Memory B cell (primary cell): Measurements from ENCODE around the gene WDFY4.

Experiments used
- ATAC-seq: fragments of 150-1000 bp; cut with Tn5 transposase; 2 replicates; pipeline ENCODE4 v1.10.0; 2021; ENCODE audit warnings: low read depth, mild to moderate bottlenecking, moderate library complexity
- DNase-seq, 2 donors: peaks; one replicate each; pipeline ENCODE4 v3.0.0; 2022; ENCODE audit warnings: low spot score in 2 of 2
- H3K27ac Mint-ChIP-seq: one replicate; pipeline ENCODE4 v1.8.0; 2022; ENCODE audit warnings: mild to moderate bottlenecking, moderate library complexity, mixed read lengths
- H3K27me3 Mint-ChIP-seq: one replicate; pipeline ENCODE4 v1.8.0; 2022; ENCODE audit warnings: mixed read lengths
- H3K36me3 Mint-ChIP-seq: one replicate; pipeline ENCODE4 v1.8.0; 2022; ENCODE audit warnings: mild to moderate bottlenecking, mixed read lengths
- H3K4me1 Mint-ChIP-seq: one replicate; pipeline ENCODE4 v1.8.0; 2022; ENCODE audit warnings: mixed read lengths
- H3K4me3 Mint-ChIP-seq: one replicate; pipeline ENCODE4 v1.8.0; 2022; ENCODE audit warnings: mild to moderate bottlenecking, moderate library complexity, mixed read lengths
- H3K9me3 Mint-ChIP-seq: one replicate; pipeline ENCODE4 v1.8.0; 2022; ENCODE audit warnings: mixed read lengths

The WDFY4 gene

DNA sequence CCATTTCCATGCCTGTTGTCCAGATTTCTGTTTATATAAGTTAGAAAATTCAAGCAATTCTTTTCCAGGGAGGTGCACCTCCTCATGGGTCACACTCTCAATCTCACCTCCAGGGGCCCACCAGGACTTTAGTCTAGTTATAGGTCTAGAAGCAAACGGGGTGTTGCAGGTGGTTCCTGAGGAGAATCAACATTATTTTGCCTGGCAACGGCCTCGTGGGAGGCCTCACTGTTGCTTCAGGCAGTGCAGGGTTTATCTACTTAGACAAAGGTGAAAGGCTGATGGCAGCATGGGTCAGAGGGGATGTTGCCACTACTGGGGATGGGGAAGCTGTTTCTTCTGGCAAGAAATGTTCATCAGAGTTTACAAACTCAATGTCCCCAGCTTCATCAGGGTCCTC, 311.7 kb downstream of the WDFY4 start:
- Mint-ChIP-seq H3K36me3 (peaks cover 2% of the 10 kb centered on the region), H3K9me3 (no peaks in the 10 kb centered on the region), H3K4me3 (no peak overlapping the region), H3K27me3 (peaks cover 5% of the 10 kb centered on the region), H3K27ac (no peak overlapping the region), H3K4me1 (no peaks in the 10 kb centered on the region)
- ATAC-seq (no peak), DNase-seq (no peak)

DNA sequence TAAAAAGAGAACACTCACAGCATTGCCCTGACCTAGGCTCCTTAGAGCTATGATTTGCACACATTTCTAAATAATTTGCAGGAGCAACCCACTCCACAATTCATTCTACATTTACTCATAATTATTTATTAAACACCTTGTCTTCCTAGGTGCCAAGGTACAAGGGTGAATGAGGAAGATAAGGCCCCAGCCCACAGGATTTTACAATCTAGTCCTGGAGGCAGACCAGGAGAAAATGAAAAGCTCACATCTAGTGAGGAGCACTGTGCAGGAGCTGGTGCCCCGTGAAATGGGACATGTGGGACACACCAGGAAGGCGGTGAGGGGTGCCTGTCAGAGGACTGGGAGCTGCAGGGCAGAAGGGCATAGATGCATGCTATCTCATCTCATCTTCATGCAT, 314.7 kb downstream of the WDFY4 start:
- Mint-ChIP-seq H3K4me1 (no peaks in the 10 kb centered on the region), H3K4me3 (no peak overlapping the region), H3K9me3 (no peaks in the 10 kb centered on the region), H3K27ac (no peak overlapping the region), H3K36me3 (peaks cover 2% of the 10 kb centered on the region), H3K27me3 (peaks cover 5% of the 10 kb centered on the region)
- DNase-seq (no peak), ATAC-seq (no peak)

DNA sequence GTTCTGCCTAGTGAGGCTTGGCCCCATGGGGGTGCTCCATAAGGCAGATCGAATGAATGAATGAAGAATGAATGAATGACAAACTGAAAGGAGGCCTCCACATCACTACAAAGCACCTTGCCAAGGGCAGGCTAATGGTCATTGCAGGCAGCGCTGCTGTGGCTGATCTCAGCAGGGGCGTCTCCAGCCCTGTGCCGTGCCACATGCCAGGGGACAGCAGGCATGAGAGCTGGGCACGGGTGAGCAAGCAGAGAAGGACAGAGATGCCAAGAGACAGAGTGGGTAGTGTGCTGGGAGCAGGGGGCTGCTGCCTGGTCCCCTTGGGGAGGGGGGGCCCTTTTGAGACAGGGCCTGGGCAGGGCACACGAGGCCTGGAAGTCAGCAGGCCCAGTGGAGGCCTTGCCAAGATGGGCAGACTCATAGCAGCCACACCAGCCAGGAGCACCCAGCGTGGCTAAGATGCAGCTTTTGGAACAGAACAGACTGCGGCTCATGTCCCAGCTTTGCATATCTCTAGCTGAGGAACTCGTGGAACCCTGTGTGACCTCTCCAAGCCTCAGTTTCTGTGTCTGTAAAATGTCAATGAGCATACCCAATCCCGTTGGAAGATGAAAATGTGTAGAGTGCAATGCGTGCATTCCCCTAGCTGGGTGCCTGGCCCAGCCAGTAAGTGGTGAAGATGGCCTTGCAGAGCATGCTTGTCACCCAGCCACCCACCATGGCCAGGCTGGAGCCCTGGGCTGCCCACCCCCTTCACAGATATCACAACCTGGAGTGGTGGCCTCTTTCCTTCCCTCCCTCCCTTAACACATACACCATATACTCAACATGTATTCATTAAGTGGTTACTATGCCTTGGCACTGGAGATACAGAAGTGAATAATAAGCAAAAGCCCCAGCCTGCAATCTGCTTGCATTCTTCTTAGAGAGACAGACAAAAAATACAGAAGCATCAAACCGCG, 316.0 kb downstream of the WDFY4 start:
- no peaks in the 10 kb centered on the region for H3K9me3 Mint-ChIP-seq
- peaks cover 5% of the 10 kb centered on the region for H3K27me3 Mint-ChIP-seq
- H3K4me3 Mint-ChIP-seq = no peak overlapping the region
- no peak overlapping the region for H3K27ac Mint-ChIP-seq
- H3K4me1 Mint-ChIP-seq = no peaks in the 10 kb centered on the region
- peaks cover 2% of the 10 kb centered on the region for H3K36me3 Mint-ChIP-seq
- no peak for ATAC-seq
- no peak for DNase-seq

DNA sequence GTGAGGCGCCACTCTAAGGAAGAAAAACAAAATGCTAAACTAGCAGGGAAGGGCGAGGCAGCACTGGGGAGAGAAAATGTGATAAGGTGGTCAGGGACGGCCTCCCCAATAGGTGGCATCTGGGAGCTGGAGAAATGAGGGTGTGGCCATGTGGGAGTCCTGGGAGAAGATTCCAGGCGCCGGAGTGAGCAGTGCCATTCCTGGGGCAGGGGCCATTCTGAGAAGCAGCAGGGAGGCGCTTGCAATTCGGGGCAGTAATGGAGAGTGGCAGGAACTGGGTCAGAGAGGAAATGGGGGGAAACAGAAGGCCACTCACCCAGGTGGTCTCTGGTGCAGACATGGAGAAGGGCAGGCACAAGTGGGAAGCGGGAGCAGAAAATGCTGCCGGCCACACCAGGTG, 316.7 kb downstream of the WDFY4 start:
- no peaks in the 10 kb centered on the region for H3K9me3 Mint-ChIP-seq
- peaks cover 7% of the 10 kb centered on the region for H3K27me3 Mint-ChIP-seq
- no peaks in the 10 kb centered on the region for H3K4me1 Mint-ChIP-seq
- no peak overlapping the region for H3K4me3 Mint-ChIP-seq
- no peak overlapping the region for H3K27ac Mint-ChIP-seq
- H3K36me3 Mint-ChIP-seq = peaks cover 2% of the 10 kb centered on the region
- no peak for ATAC-seq
- no peak for DNase-seq

DNA sequence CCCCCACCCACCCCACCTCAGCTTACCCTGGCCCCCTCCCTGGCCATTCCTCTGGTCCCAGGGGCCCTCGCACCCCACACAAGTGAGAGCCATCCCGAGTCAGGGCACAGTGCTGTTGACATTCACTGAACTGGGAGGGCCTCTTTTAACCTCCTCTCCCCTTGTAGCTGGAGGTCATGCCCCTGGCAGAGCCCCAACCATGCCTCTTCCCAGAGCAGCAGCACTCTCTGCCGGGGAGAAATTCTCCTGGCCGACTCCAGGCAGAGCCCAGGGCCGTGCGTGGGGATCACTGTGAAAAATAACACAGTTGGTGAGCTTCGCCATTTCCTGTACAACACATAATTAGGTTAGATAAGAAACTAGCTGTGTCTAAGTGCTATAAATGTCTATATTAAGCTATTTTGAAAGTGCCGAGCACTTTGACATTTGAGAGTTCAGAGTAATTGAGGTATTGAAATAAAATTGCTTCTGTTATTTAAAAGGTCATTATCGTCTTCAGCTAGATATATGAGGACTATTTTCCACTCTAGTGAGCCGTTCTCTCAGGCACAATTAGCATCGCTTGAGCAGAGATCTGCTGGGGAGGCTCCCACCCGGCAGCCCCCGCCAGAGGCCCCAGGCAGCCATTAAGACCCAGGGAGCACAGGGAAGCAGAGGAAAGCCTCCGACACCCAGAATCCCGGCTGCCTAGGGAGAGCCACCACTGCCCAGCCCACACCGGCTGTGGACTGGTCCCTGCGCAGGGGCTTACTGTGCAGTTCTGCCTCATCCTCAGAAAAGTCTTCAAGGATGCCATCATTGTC, 317.4 kb downstream of the WDFY4 start:
- Mint-ChIP-seq H3K27ac (no peak overlapping the region), H3K36me3 (peaks cover 2% of the 10 kb centered on the region), H3K4me3 (no peak overlapping the region), H3K4me1 (no peaks in the 10 kb centered on the region), H3K9me3 (no peaks in the 10 kb centered on the region), H3K27me3 (peaks cover 8% of the 10 kb centered on the region)
- ATAC-seq = no peak
- no peak for DNase-seq

DNA sequence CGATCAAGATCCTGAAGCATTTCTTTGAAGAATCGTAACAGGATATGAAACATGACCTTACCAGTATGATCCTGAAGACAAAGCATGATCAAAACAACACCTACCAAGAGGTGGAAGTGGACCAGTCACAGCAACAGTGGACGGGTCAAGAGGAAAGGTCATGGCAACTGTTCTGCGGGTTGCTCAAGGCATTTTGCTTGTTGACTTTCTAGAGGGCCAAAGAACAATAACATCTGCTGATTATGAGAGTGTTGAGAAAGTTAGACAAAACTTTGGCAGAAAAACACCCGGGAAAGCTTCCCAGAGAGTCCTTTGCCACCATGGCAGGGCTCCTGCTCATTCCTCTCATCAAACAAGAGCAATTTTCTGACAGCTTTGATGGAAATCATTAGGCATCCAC, 320.6 kb downstream of the WDFY4 start:
- ATAC-seq (no peak), DNase-seq (no peak)
- Mint-ChIP-seq H3K9me3 (no peaks in the 10 kb centered on the region), H3K36me3 (peaks cover 2% of the 10 kb centered on the region), H3K4me1 (no peaks in the 10 kb centered on the region), H3K27me3 (peaks cover 7% of the 10 kb centered on the region), H3K4me3 (no peak overlapping the region), H3K27ac (no peak overlapping the region)

DNA sequence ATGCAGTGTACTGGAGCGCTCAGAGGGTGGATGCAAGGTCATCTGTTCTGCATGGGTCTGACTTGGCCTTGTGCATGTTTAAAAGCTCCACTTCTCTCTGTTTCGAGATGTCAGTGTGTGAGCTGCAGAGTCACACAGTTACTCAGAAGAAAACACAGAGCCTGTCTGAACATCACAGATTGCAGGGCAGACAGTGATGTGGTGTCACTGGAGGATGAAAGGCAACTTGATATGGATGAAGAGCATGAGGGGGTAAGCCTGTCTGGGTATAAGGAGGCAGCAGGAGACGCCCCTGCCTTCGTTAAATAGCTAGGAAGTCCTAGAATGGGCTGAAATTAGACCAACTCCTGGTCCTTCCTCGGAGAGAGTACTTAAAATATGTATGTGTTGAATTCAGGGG, 322.5 kb downstream of the WDFY4 start:
- ATAC-seq = no peak
- H3K27ac Mint-ChIP-seq = no peak overlapping the region
- no peak overlapping the region for H3K4me3 Mint-ChIP-seq
- H3K9me3 Mint-ChIP-seq = no peaks in the 10 kb centered on the region
- H3K27me3 Mint-ChIP-seq = peaks cover 4% of the 10 kb centered on the region
- H3K4me1 Mint-ChIP-seq = no peaks in the 10 kb centered on the region
- no peak for DNase-seq
- no peaks in the 10 kb centered on the region for H3K36me3 Mint-ChIP-seq

DNA sequence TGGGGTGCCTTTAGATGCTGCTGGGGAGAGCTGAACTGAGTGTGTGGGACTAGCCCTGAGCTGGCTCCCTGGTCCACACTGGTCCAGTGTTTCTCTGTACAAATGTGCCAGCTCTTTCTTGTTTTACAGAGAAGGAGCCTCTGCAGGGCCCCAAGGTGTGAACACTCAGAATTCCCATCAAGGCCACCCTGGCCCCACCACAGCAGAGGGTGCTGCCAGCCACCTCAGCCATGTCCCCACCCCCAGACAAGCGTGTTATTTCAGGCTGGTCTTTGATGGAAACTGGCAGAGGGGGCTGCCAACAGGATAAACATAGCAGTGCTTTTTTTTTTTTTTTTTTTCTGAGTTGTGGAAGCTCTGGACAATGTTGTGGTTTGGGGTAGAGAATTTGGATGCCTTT, 323.4 kb downstream of the WDFY4 start:
- Mint-ChIP-seq H3K9me3 (no peaks in the 10 kb centered on the region), H3K4me3 (no peak overlapping the region), H3K4me1 (no peaks in the 10 kb centered on the region), H3K27me3 (peaks cover 7% of the 10 kb centered on the region), H3K27ac (no peak overlapping the region), H3K36me3 (no peaks in the 10 kb centered on the region)
- ATAC-seq (no peak), DNase-seq (no peak)

DNA sequence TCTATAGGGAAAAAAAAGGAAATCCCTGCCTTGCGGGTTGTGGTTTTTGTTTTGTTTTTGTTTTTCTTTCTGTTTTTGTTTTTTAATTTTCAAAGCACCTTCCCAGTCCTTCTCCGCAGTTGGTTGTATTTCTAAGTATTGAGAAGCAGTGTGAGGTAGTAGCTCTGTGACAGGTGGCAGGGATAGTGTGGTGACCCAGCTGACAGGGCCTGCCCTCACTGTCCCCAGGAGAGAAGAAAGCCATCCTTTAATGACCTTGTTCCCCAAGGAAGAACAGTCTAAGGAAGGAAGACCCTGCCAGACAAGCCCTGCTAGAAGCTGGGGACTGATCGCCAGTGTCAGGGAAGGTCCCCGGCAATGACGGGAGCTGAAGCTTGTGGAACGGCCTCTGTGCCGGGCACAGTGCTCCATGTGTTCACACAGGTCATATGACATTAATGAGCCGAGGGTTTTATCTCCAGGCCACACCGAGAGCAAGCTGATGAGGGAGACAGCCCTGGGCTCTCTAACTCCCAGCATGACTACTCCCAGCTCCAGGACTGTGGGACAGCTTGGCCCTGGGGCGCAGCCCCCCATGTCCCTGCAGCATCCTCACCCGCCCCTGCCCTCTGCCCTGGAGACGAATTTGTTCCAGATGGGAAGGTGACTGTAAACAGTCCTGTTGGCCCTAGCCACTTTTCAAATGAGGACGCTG, 324.0 kb downstream of the WDFY4 start:
- ATAC-seq (no peak), DNase-seq (no peak)
- Mint-ChIP-seq H3K36me3 (no peaks in the 10 kb centered on the region), H3K9me3 (no peaks in the 10 kb centered on the region), H3K4me3 (no peak overlapping the region), H3K27me3 (peaks cover 7% of the 10 kb centered on the region), H3K27ac (no peak overlapping the region), H3K4me1 (no peaks in the 10 kb centered on the region)

DNA sequence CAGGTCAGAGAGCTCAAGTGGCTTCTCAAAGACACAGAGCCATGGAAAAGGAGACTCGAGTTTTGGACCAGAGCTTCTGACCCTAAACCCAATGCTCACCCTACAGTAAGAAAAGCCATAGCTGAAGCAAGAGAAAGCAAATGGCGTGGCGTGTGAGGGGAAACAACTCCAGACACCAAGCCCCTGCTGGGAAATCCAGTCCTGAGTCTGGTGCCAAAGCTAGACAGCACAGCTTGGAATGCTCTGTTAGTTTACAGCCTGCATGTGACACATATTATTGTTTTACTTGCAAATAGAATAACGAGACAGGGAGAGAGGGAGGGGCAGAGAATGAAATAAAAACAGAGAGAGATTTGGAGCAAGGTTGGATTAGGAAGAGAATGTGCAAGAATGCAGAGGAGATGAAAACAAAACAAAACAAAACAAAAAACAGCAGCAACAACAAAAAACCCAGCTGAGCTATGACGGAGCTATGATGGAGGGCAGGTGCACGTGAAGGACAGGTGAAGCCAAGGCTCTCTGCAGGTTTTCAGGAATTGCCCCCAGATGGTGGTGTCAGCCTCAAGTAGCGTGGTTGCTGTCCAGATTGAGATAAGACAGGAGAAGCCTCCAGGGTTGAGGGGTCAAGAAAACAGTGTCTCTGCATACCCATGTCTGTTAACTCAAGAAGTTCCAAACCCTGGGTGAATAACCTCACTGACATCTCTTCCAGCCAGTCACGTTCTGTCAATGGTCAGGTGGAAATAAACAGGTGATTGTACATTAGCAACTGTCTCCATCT, 324.7 kb downstream of the WDFY4 start:
- Mint-ChIP-seq H3K4me3 (no peak overlapping the region), H3K36me3 (no peaks in the 10 kb centered on the region), H3K27me3 (peaks cover 7% of the 10 kb centered on the region), H3K9me3 (no peaks in the 10 kb centered on the region), H3K4me1 (no peaks in the 10 kb centered on the region), H3K27ac (no peak overlapping the region)
- no peak for ATAC-seq
- no peak for DNase-seq

DNA sequence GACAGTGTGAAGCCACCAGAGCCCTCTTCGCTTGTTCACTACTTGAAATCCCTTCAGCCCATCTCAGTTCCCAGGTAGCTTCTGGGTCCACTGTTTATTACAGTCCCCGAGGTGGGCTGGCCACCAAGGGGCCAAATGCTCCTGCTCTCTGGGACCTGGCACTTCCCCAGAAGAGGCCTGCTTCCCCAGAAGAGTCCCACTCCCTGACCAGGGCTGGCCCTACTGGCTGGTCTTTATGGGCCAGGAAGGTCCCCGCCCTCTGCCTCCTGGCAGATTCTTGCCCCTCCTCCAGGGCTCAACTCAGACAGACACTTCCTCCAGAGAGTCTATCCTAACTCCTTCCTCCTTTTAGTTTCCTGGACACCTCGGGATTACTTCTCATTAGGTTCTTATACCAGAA, 325.6 kb downstream of the WDFY4 start:
- Mint-ChIP-seq H3K36me3 (no peaks in the 10 kb centered on the region), H3K4me1 (no peaks in the 10 kb centered on the region), H3K27me3 (peaks cover 10% of the 10 kb centered on the region), H3K9me3 (no peaks in the 10 kb centered on the region), H3K4me3 (no peak overlapping the region), H3K27ac (no peak overlapping the region)
- ATAC-seq = no peak
- DNase-seq = no peak

DNA sequence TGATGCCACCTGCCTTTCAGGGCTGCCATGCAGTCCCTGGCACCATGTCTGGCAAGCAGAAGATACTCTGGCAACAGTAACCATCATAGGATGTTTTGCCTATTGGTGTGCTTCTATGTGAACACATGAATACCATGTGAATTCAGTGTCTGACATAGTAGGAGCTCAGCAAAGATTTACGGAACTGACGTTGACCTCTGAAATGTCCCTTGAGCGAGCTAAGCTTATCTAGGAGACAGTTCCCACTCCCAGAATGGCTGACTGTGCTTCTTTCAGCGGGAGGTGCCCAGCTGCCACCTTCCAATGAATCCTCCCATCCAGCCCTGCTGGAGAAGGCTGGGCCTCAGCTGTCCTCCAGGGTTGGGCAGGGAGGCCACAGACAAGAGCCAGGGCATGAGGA, 326.2 kb downstream of the WDFY4 start:
- Mint-ChIP-seq H3K27ac (no peak overlapping the region), H3K4me1 (no peaks in the 10 kb centered on the region), H3K9me3 (no peaks in the 10 kb centered on the region), H3K27me3 (peaks cover 12% of the 10 kb centered on the region), H3K4me3 (no peak overlapping the region), H3K36me3 (no peaks in the 10 kb centered on the region)
- ATAC-seq (no peak), DNase-seq (no peak)

DNA sequence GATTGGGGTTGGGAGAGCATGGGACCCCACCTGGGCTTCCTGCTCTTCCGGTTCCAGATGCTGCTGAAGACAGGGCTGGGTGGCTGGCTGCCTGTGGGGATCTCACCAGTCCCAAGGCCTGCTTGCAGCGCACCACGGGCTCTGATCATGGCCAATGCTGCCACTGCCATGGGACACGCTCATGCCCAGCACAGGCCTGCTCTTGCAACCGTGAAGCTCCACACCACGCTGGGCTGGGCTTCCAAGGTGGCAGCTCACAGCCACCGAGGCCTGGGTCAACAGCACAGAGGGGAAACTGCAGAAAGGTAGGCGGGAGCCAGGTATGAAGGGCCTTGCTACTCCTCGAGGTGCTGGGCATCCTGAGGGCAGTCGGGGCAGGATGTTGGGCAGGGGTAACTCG, 327.1 kb downstream of the WDFY4 start:
- H3K27me3 Mint-ChIP-seq = peaks cover 9% of the 10 kb centered on the region
- ATAC-seq (no peak), DNase-seq (no peak)
- no peaks in the 10 kb centered on the region for H3K9me3 Mint-ChIP-seq
- H3K27ac Mint-ChIP-seq = no peak overlapping the region
- H3K36me3 Mint-ChIP-seq = no peaks in the 10 kb centered on the region
- no peaks in the 10 kb centered on the region for H3K4me1 Mint-ChIP-seq
- no peak overlapping the region for H3K4me3 Mint-ChIP-seq
